MG63 (cell line): ENCODE results near the gene TRIP10. TPM values are rescaled to one million over a fixed set of nuclear protein-coding genes. Genes with fewer than 3 reads are reported as not detected.
"Not testable (repeated sequence)": the region's sequence is repeated elsewhere in the genome, so short reads cannot be mapped to it uniquely, and the experiment has no call there.

Source experiments
- DNase-seq: peaks from one replicate; pipeline ENCODE4 v3.0.0-alpha.2; 2020
- H3K27me3 ChIP-seq: fragments of 250-450 bp; sonication (Bioruptor Pico); 2 replicates; pipeline ENCODE4 v1.5.1; 2020; ENCODE audit warnings: mild to moderate bottlenecking, moderate library complexity
- H3K36me3 ChIP-seq: fragments of 250-450 bp; sonication (Bioruptor Pico); 2 replicates; pipeline ENCODE4 v1.5.1; 2020; ENCODE audit warnings: mild to moderate bottlenecking, moderate library complexity
- H3K4me3 ChIP-seq: fragments of 250-450 bp; sonication (Bioruptor Pico); 2 replicates; pipeline ENCODE4 v1.5.1; 2020; ENCODE audit warnings: mild to moderate bottlenecking, moderate library complexity
- H3K9me3 ChIP-seq: fragments of 250-450 bp; sonication (Bioruptor Pico); 2 replicates; pipeline ENCODE4 v1.5.1; 2020; ENCODE audit warnings: mild to moderate bottlenecking, moderate library complexity
- total RNA-seq: library from RNA; depleted of rRNA; stranded (reverse); fragments of >200 nt; shearing (Covaris generic); gene quantifications from 2 replicates; pipeline ENCODE4 v1.2.3, GENCODE V29; 2014; ENCODE audit warnings: low replicate concordance

The TRIP10 gene
- total RNA-seq, 1 experiment from 2014 or later = 58.3 TPM

DNA sequence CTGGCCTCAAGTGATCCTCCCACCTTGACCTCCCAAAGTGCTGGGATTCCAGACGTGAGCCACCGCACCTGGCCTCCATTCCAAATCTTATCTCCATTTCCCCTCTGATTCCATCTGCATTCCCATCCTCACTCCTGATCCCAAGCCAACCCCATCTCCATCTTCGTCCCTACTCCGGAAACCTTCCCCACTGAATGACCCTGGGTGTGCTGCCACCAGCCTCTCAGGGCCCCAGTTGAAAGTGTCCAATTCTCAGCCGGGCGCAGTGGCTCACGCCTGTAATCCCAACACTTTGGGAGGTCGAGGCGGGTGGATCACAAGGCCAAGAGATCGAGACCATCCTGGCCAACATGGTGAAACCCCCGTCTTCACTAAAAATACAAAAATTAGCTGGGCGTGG lies 30.6 kb upstream of the TRIP10 start:
- not testable (repeated sequence) for DNase-seq, H3K27me3 ChIP-seq, H3K36me3 ChIP-seq, H3K4me3 ChIP-seq, H3K9me3 ChIP-seq

DNA sequence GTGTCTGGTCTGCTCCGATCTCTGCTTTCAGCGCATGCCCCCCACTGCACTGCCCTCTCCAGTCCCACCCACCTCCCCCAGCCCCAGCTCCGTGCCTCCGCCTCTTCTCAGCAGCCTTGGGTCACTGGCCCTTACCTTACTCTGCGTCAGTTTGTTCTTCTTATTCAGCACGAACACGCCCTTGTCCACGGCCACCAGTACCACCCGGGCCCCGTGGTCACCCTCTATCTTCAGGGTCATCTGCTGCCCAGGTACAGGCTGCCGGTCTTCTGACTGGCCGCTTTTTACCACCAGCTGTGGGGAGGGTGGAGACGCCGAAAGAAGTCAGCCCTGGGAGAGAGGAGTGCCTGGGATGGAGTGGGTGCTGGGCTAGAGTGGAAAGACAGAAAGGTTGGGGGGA lies 29.9 kb upstream of the TRIP10 start:
- H3K27me3 ChIP-seq = no peaks in the 10 kb centered on the region
- no peaks in the 10 kb centered on the region for H3K9me3 ChIP-seq
- no peak for DNase-seq
- H3K36me3 ChIP-seq = no peaks in the 10 kb centered on the region
- no peak overlapping the region for H3K4me3 ChIP-seq

DNA sequence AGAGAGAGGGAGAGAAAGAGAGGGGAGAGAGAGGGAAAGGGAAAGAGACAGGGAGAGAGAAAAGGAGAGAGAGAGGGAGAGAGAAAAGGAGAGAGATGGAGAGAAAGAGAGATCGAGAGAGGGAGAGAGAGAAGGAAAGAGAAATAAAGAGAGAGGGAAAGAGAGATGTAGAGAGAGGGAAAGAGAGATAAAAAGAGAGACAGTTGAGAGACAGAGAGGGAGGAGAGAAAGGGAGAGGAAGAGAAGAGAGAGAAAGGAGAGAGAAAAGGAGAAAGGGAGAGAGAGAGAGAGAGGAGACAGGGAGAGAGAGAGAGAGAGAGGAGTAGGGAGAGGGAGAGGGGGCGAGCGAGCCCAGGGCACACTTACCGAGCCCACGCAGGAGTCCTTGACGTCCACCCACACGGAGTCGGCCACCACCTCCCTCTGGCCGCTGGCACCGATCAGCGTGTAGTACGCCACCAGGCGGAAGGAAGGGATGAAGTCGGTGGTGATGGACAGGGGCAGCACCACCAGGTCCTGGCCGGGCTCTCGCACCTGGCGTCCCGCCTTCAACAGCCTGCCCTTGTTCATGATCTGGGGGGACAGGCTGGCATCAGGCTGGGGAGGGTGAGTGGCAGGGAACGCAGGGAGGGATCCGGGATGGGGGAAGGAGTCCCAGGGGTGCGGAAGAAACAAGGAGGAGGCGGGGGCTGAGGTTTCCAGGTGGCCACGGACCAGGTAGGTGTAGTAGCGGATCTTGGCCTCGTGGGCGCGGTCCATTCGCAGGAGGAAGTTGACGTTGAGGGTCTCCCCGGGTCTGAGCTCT lies 29.0 kb upstream of the TRIP10 start:
- DNase-seq = no peak
- H3K9me3 ChIP-seq = no peaks in the 10 kb centered on the region
- H3K4me3 ChIP-seq = no peak overlapping the region
- no peaks in the 10 kb centered on the region for H3K27me3 ChIP-seq
- H3K36me3 ChIP-seq = no peaks in the 10 kb centered on the region

GRCh38 chr19:6711078-6711361 lies 28.5 kb upstream of the TRIP10 start:
- DNase-seq = no peak
- Histone ChIP-seq H3K9me3 (no peaks in the 10 kb centered on the region), H3K27me3 (no peaks in the 10 kb centered on the region), H3K4me3 (no peak overlapping the region), H3K36me3 (no peaks in the 10 kb centered on the region)

DNA sequence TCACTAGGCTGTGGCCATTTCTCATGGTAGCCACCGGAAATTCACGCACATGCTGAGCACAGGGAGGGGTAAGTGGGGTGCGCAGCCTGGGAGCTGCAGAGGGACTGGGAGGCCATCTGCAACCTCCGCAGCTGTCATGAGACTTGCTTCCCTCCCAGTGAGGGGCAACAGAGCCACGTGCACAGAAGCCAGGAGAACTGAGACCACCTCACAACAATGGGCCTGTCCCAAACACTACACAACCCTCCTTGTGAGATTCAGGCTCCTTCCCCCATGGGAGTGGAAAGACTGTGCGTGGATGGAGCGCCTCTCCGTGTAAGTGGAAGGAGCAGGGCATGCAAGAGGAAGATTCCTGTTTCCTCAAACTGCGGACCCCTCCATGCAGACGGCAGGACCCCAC lies 27.9 kb upstream of the TRIP10 start:
- Histone ChIP-seq H3K36me3 (no peaks in the 10 kb centered on the region), H3K27me3 (no peaks in the 10 kb centered on the region), H3K9me3 (no peaks in the 10 kb centered on the region), H3K4me3 (no peak overlapping the region)
- no peak for DNase-seq

DNA sequence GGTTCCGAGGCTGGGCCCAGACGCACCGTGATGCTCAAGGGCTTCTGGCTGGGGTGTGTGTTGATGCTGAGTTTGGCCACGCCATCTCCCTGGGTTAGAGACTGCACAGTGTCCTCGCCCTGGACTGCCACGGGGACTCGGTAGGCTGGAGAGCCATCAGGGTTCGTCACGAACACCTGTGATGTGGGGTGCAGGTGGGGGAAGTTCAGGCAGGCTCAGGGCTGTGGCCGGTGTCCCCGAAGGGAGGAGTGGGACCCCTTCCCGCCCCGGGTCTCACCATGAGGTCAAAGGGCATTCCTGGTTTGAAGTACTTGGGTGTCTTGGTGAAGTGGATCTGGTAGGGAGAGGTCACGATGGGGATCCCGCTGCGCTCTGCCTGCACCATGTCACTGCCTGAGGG lies 27.2 kb upstream of the TRIP10 start:
- Histone ChIP-seq H3K36me3 (no peaks in the 10 kb centered on the region), H3K4me3 (no peak overlapping the region), H3K9me3 (no peaks in the 10 kb centered on the region), H3K27me3 (no peaks in the 10 kb centered on the region)
- DNase-seq = no peak

GRCh38 chr19:6712692-6713670 lies 26.5 kb upstream of the TRIP10 start:
- Histone ChIP-seq H3K36me3 (no peaks in the 10 kb centered on the region), H3K27me3 (no peaks in the 10 kb centered on the region), H3K9me3 (no peaks in the 10 kb centered on the region), H3K4me3 (no peak overlapping the region)
- DNase-seq = no peak

DNA sequence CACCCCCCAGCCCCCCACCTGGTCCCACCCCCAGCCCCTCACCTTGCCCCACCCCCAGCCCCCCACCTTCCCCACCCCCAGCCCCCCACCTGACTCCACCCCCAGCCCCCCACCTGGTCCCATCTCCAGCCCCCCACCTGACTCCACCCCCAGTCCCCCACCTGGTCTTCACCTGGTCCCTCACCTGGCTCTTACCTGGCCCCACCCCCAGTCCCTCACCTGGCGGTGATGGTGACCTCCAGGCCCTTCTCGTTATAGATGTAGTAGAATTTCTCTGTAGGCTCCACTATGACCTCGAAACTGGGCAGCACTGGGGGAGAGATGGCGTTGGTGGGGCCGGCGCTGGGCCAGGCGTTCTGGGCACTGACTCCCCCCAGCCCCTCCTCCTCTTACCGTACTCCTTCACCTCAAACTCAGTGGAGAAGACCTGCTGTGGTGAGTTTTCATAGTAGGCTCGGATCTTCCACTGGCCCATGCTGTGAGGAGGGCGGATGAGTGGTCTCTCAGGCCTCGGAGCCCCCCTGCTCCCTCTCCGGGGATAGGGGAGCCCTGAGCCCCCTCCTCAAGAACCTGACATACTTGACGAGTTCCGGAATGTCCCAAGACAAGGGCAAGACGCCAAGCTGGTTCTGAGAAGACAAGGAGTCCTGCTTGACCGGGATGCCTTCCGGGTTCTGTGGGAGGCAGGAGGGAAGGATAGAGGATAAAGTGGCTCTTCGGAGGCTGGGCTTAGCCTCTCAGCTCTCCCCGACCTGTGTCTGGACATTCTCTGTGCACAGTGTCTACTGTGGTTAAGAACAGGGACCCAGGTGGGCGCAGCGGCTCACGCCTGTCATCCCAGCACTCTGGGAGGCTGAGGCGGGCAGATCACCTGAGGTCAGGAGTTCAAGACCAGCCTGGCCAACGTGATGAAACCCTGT lies 25.4 kb upstream of the TRIP10 start:
- no peaks in the 10 kb centered on the region for H3K27me3 ChIP-seq
- DNase-seq = no peak
- H3K9me3 ChIP-seq = no peaks in the 10 kb centered on the region

GRCh38 chr19:6714749-6715555 lies 24.5 kb upstream of the TRIP10 start:
- DNase-seq = no peak
- Histone ChIP-seq H3K27me3 (no peaks in the 10 kb centered on the region), H3K4me3 (no peak overlapping the region), H3K9me3 (no peaks in the 10 kb centered on the region), H3K36me3 (no peaks in the 10 kb centered on the region)

More for the DNA sequence above, 25.4 kb upstream of the TRIP10 start:
- no peaks in the 10 kb centered on the region for H3K36me3 ChIP-seq
- no peak overlapping the region for H3K4me3 ChIP-seq

GRCh38 chr19:6716610-6716970 lies 22.9 kb upstream of the TRIP10 start:
- no peak for DNase-seq
- Histone ChIP-seq H3K9me3 (no peaks in the 10 kb centered on the region), H3K36me3 (no peaks in the 10 kb centered on the region), H3K4me3 (no peak overlapping the region), H3K27me3 (no peaks in the 10 kb centered on the region)

DNA sequence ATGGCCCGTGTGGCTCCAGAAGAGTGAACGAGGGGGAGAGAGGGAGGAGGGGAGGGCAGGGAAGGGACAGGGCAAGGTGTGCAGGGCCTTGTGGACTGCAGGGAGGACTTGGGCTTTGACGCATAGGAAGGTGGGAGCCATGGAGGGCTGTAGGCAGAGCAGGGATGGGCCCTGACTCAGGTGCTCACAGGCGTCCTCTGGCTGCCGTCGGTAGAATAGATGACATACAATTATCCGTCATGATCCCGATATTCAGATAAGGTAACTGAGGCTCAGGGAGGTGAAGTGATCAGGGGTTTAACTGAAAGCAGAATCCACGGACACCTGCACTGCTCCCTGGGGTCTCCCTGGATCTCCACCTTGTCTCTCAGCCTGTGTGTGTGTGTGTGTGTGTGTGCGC lies 22.4 kb upstream of the TRIP10 start:
- no peaks in the 10 kb centered on the region for H3K36me3 ChIP-seq
- no peaks in the 10 kb centered on the region for H3K9me3 ChIP-seq
- H3K27me3 ChIP-seq = no peaks in the 10 kb centered on the region
- H3K4me3 ChIP-seq = no peak overlapping the region
- no peak for DNase-seq

DNA sequence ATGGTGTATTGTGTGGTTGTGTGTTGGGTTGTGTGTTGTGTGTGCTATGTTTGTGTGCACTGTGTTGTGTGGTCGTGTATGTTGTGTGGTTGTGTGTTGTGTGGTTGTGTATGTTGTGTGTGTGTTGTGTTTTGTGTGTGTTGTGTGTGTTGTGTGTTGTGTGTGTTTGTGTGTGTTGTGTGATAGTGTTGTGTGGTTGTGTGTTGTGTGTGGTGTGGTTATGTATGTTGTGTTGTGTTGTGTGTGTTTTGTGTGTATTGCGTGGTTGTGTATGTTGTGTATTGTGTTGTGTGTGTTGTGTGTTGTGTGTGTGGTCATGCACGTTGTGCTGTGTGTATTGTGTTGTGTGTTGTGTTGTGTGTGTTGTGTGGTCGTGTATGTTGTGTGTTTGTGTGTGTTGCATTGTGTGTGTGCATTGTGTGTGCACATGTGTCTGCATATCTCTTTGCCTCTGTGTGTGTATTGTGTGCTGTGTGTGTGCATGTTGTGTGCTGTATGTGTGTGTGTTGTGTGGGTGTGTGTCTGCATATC lies 22.0 kb upstream of the TRIP10 start:
- no peak for DNase-seq
- Histone ChIP-seq H3K36me3 (no peaks in the 10 kb centered on the region), H3K4me3 (no peak overlapping the region), H3K9me3 (no peaks in the 10 kb centered on the region), H3K27me3 (no peaks in the 10 kb centered on the region)

- Histone ChIP-seq H3K36me3 (no peaks in the 10 kb centered on the region), H3K4me3 (no peak overlapping the region), H3K27me3 (no peaks in the 10 kb centered on the region), H3K9me3 (no peaks in the 10 kb centered on the region)
- no peak for DNase-seq
These were observed 21.3 kb upstream of the TRIP10 start for GRCh38 chr19:6718111-6718740.

DNA sequence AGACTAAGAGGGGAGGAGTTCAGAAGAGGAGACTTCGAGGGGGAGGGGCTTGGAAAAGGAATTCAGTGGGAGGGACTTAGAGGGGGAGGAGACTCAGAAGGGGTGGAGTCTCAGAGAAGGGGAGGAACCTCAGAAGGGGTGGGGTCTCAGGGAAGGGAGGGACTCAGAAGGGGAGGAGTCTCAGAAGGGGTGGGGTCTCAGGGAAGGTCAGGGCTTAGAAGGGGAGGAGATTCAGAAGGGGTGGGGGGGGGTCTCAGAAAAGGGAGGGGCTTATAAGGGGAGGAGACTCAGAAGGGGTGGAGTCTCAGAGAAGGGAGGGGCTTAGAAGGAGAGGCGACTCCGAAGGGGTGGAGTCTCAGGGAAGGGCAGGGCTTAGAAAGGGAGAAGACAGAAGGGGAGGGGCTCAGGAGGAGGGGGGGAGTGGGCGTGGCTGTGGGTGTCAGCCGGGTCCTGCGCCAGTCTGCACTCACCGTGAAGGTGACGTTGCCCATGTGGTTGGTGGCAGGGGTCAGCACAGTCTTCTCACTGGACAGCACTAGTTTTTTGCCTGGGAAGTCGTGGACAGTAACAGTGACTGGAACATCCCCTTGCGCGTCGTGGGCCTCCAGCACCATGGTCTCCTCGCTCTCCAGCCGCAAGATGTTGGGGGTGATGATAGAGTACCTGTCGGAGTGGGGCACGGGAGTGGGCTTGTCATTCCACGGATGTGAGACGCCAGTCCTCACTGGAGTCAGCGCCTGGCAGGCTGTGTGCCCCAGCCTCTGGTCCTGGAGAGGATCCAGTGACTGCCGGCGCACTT lies 20.5 kb upstream of the TRIP10 start:
- DNase-seq = no peak
- no peaks in the 10 kb centered on the region for H3K9me3 ChIP-seq
- H3K27me3 ChIP-seq = no peaks in the 10 kb centered on the region
- H3K36me3 ChIP-seq = no peaks in the 10 kb centered on the region
- H3K4me3 ChIP-seq = no peak overlapping the region

- H3K4me3 ChIP-seq = no peak overlapping the region
- DNase-seq = no peak
These were observed 20.0 kb upstream of the TRIP10 start for GRCh38 chr19:6719540-6719861.

More at GRCh38 chr19:6719540-6719861, 20.0 kb upstream of the TRIP10 start:
- no peaks in the 10 kb centered on the region for H3K9me3 ChIP-seq
- no peaks in the 10 kb centered on the region for H3K27me3 ChIP-seq
- H3K36me3 ChIP-seq = no peaks in the 10 kb centered on the region
